ENCODE measurements around the gene SHANK2.
"Not testable (repeated sequence)": the region's sequence is repeated elsewhere in the genome, so short reads cannot be mapped to it uniquely, and the experiment has no call there.

Gene SHANK2

DNA sequence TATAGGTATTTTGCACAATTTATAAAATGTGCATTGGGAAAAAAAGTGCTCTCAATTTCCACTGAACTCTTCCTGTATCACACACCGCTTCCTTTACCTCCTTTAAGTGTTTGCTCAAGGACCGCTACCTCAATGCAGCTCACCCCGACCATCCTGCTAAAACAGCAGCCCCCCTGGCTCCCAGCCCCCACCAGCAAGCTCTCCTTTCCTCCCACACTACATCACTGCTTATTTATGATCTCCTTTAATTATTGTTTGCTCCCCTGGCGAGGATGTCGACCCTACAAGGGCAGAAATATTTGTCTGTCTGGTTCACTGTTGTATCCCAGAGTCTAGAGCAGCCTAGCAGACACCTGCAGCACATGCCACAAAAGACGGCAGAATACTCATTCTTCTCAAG lies 10.0 kb downstream of the SHANK2 start:
- DNase-seq: no peak

- no peak for DNase-seq
Measured at GRCh38 chr11:71241721-71242259, 10.6 kb downstream of the SHANK2 start.

- no peak for DNase-seq
Measured at GRCh38 chr11:71240865-71241691, 11.3 kb downstream of the SHANK2 start.

DNA sequence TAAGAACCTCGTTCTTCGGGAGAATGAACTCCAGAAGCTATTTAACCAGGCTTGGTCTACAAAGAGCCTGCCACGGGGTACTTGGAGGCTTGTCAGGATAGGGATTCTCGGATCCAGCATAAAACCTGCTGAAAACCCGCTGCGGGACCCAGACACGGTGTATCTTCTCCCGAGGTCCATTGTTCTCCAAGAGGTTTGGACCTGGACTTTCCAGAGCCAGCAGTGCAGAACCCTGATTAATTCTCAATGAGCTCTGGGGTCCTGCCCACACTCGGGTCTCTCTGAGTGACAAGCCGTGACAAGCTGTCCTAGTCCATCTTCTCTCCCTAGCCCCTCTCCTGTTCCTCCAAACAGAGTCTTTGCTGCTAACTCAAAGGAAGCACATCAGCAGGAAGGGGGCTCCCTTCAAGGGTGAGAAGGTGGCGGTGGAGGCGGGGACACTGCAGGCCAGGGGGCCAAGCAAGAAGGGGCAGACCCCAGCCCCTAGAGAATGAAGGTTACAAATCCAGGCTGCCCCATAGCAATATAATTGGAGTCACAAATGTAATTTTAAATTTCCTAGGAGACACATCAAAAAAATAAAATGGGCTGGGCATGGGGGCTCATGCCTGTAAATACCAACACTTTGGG lies 12.2 kb downstream of the SHANK2 start:
- DNase-seq: no peak

DNA sequence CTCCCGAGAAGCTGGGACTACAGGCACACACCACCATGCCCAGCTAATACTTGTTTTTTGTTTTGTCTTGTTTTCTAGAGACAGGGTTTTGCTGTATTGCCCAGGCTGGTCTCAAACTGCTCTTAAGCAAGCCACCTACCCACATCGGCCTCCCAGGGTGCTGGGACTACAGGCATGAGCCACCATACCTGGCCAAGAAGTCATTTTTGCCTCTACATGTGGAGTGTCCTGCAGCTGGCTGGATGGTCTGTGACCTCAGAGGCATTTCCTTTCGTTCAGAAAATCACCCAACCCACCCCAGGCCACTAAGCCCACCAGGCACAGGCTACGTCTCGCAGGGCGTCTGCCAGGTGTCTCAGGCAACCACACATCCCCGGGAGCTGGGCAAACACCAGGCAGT lies 12.8 kb downstream of the SHANK2 start:
- no peak for DNase-seq

GRCh38 chr11:71238941-71239340 lies 13.4 kb downstream of the SHANK2 start:
- no peak for DNase-seq

- no peak for DNase-seq
Measured at GRCh38 chr11:71238285-71238875, 14.0 kb downstream of the SHANK2 start.

DNA sequence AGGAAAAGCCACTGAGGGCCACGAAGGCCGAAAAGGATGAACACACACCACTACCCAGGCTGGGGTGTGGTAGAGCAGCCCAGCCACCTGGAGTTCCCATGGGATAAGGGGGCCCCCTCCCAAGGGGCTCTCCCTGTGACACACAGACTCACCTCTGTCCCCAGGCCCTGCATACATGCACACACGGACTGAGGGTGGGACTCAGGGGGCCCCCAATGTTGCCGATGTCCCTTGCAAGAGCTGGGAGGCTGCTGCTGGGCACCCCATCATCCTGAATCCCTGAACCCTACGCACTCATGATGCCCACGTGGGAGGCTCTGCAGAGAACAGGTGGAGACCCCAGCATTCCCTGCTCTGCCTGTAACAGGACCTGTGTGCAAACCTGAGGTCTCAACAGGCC lies 14.5 kb downstream of the SHANK2 start:
- DNase-seq: no peak

GRCh38 chr11:71236836-71237475 lies 15.4 kb downstream of the SHANK2 start:
- DNase-seq: no peak

DNA sequence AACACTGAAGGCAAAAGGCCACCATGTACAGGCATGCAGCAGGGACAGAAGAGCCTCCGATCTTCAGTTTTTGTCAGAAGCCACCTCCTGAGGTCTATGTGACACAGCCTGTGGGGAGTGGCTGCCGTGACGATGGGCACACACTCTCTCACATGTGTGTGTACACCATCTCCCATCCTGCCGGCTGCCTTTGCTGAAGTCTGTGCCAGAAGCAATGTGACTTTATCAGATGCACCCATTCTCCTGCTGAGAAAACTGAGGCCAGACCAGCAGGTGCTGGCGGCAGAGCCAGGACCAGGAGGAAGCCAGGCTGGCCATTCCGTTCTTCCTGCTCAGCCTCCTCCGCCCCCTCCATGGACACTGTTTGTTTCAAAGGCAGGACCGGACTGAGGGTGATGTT lies 16.7 kb downstream of the SHANK2 start:
- no peak for DNase-seq

DNA sequence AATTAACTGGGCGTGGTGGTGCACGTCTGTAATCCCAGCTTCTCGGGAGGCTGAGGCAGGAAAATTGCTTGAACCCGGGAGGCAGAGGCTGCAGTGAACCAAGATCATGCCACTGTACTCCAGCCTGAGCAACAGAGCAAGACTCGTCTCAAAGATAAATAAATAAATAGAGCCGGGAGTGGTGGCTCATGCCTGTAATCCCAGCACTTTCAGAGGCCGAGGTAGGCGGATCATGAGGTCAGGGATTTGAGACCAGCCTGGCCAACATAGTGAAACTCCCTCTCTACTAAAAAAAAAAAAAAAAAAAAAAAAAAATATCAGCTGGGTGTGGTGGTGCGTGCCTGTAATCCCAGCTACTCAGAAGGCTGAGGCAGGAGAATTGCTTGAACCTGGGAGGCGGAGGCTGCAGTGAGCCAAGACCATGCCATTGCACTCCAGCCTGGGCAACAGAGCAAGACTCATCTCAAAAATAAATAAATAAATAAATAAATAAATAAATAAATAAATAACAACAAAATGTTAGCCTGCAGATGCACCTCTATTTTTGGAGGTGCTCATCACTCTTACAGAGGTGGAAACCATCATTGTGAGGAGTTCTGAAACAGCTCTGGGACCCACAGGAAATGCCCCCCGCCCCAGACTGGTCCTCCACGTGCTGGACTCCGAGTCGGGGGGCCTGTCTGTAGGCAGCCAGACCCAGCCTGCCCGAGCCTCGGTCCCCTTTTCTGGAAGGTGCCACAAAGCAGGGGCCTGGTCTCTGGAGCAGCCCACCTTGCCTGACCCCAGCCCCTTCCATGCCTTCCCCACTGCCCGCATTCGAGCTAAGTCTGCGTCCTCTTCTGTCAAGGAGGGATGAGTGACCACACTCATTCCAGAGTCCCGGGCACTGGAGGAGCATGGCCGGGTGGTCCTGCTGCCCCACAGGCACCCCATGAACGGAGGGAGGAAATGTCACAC lies 18.2 kb downstream of the SHANK2 start:
- not testable (repeated sequence) for DNase-seq

- DNase-seq: no peak
Measured at GRCh38 chr11:71232364-71232763, 20.0 kb downstream of the SHANK2 start.

GRCh38 chr11:71228961-71229360 lies 23.4 kb downstream of the SHANK2 start:
- DNase-seq: no peak

GRCh38 chr11:71227058-71227659 lies 25.2 kb downstream of the SHANK2 start:
- no peak for DNase-seq

DNA sequence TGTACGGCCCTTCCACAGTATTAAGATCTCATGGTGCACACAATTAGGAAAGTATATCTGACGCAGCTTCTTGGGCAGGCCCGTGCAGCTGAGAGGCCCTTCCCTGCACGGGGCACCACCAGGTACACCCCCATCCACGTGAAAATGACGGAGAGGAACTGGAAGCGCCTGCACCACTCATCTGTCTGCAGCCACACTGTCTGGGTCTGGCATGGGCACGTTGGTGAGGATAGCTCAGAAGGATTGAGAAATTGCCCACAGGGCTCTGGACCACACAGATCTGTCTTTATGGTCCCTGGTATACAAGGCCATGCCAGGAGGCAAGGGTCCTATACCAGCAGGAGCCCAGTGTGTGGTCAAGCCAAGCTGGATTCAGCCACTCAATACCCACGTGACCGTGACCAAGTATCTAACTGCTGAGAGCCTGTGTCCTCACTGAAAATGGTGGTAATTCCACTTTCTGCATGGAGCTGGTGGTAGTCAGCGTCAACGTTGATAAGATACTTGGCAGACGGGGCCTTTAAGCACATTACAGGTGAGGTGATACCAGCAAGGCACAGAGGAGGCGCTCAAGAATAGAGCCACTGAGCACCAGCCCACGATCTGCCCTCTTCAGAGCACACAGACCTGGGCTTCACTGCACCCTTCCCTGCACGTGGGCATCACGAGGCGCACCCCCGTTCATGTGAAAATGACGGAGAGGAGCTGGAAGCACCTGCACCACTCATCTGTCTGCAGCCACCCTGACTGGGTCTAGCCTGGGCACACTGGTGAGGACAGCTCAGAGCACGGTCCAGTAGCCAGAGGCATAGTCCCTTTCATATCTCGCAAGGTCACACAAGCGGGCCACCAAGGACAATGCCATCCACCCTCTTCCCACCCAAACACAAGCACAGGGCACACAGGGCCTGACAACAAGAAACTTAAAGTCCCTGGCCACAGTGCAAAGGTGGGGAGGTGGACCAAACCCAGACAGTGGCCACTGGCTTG lies 28.4 kb downstream of the SHANK2 start:
- DNase-seq: no peak

DNA sequence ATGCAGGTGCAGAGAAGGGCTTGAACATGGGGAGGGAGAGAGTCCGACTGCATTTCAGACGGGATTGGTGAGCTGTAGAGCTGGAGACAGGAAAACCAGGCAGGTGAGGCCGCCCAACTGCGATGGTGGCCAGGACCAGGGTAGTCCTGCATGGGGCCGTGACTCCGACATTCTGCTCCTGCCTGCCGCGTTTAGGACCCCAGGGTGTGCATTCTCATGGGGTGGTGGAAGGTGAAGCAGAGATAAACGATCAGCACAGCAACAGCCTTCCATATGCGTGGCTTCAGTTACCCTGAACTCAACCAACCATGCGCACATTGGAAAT lies 29.3 kb downstream of the SHANK2 start:
- no peak for DNase-seq

- no peak for DNase-seq
Measured at GRCh38 chr11:71222318-71223080, 29.9 kb downstream of the SHANK2 start.

- DNase-seq: no peak
Measured at GRCh38 chr11:71221821-71222220, 30.6 kb downstream of the SHANK2 start.

- no peak for DNase-seq
Measured at GRCh38 chr11:71221201-71221600, 31.2 kb downstream of the SHANK2 start.
